ENCODE measurements around the gene DNPEP.

DNA sequence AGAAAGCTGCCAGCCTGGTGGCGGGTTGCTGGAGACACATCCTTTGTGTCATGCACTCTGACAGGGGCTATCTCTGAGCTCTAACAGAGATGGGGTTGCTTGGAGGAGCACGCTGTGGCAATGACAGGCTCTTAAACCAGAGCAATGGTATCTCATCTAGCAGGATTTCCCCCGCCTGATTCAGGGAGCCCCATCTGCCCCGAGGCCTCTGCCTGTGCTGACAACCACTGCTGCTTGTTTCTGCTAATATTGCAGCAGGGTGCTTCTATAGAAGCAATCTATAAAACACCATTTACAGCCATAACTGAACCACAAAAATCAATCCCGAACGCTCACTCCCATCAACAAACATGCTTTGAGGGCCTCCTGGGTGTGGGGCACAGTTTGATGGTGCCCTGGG, 12.8 kb upstream of the DNPEP start:
- TF ChIP-seq CTCF (conservative IDR thresholded peaks at IDR 0.05; ENCODE audit: low read length) = no peak
- no peak for TF ChIP-seq EZH2phosphoT487 (IDR thresholded peaks at IDR 0.05; ENCODE audit: borderline replicate concordance, low read depth, low read length)

All from OCI-LY7 (cell line).